SHP77 (cell line): Measurements from ENCODE around the gene ICAM1.
A peak's percentile ranks its signal among the peaks of the same experiment; 100 is the strongest.

ENCODE experiments used
- DNase-seq, 2 experiments: peaks; one replicate each; lab custom pipeline; 2025; lab: John Stamatoyannopoulos, UW

Gene ICAM1

GRCh38 chr19:10321874-10322835 lies 51.2 kb downstream of the ICAM1 start:
- no peak for DNase-seq

- no peak for DNase-seq
Observed at GRCh38 chr19:10325732-10326131, 54.8 kb downstream of the ICAM1 start.

- no peak for DNase-seq
Observed at GRCh38 chr19:10327793-10328192, 56.9 kb downstream of the ICAM1 start.

- DNase-seq: no peak
Observed at GRCh38 chr19:10328558-10329429, 57.9 kb downstream of the ICAM1 start.

GRCh38 chr19:10329555-10329954 lies 58.6 kb downstream of the ICAM1 start:
- no peak for DNase-seq

GRCh38 chr19:10332158-10332964 lies 61.4 kb downstream of the ICAM1 start:
- DNase-seq: no peak

- DNase-seq: peak; percentile 93 to 94
Observed at GRCh38 chr19:10332965-10333757, 62.2 kb downstream of the ICAM1 start, which contains the start of gene RAVER1. TSS of gene RAVER1 (minus strand) at chr19:10333529. CDS start at chr19:10333507, 22 bp downstream.

GRCh38 chr19:10333758-10334587 lies 63.1 kb downstream of the ICAM1 start:
- no peak for DNase-seq

- peak; percentile 39 to 57 for DNase-seq
Observed at GRCh38 chr19:10334588-10335351, 63.9 kb downstream of the ICAM1 start.

GRCh38 chr19:10335352-10335985 lies 64.5 kb downstream of the ICAM1 start:
- no peak for DNase-seq
